Effector CD4-positive, alpha-beta T cell (primary cell): ENCODE data around the gene FXYD7.
"Not testable (repeated sequence)": the region's sequence is repeated elsewhere in the genome, so short reads cannot be mapped to it uniquely, and the experiment has no call there.

Experiments used
- DNase-seq: peaks from one replicate; pipeline ENCODE4 v3.0.0-alpha.2; 2020

Gene FXYD7

GRCh38 chr19:35128398-35129057 lies 14.5 kb upstream of the FXYD7 start:
- no peak for DNase-seq

DNA sequence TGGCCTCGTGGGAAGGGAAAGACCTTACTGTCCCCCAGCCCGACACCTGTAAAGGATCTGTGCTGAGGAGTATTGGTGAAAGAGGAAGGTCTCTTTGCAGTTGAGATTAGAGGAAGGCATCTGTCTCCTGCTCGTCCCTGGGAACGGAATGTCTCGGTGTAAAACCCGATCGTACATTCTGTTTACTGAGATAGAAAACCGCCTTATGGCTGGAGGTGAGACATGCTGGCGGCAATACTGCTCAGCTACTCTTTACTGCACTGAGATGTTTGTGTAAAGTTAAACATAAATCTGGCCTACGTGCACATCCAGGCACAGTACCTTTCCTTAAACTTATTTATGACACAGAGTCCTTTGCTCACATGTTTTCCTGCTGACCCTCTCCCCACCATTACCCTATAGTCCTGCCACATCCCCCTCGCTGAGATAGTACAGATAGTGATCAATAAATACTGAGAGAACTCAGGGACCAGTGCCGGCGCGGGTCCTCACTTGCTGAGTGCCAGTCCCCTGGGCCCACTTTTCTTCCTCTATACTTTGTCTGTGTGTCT lies 13.3 kb upstream of the FXYD7 start:
- DNase-seq: not testable (repeated sequence)

DNA sequence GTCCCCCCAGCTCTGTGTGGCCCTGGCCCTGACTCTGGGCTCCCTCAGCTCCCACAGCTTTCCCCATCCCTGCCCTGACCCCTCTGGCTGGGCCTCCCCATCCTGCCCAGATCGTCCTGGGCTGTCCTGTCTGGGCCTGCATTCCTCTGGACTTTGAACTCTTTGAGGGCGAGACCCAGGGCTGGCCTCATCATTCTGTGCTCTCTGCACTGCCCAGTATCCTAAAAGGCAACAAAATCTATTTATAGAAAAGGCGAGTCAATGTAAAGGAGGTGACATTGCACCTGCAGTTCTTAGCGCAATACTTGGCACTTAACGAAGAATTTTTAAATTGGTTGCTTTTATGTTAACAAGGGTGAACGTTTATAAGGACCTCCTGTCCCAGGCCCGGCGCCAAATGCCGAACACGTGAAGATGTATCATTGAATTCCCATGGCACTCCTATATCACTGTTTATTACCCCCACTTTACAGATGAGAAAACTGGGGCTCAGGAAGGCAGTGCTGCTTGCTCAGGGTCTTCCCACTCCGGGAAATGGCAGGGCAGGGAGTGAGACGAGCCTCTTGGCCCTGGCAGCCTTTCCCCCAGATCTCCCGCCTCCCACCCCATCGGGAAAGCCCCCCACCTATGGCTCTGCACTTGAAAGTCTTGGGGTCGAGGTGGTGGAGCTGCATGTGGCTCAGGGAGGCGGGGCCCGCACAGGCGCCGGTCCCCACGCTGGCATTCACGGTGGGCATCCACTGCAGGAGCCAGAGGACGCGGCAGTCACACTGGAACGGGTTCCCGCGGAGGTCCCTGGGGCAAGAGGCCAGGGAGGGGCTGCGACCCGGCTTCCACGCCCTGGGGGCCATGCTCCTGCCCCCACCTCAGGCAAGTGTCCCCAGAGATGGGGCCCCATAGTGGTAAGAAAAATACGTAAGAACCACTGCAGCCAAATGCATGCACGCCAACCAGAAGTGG lies 12.0 kb upstream of the FXYD7 start:
- no peak for DNase-seq

DNA sequence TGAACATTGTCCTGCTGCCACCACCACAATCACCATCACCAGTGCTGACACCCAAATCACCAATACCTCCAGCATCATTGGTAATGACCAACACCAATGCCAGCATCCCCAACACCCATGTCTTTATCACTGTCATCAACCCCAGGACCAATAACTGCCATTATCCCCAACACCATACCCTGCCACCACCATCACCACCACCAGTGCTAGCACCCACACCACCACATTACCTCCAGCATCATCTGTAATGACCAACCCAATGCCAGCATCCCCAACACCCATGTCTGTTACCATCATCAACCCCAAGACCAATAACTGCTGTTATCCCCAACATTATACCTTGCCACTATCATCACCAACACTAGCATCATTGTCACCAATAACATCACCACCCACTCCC lies 10.8 kb upstream of the FXYD7 start:
- no peak for DNase-seq

GRCh38 chr19:35133826-35134225 lies 9.2 kb upstream of the FXYD7 start:
- no peak for DNase-seq

GRCh38 chr19:35134601-35135242 lies 8.3 kb upstream of the FXYD7 start, which contains the start of gene LGI4:
Gene LGI4 (minus strand): TSS chr19:35135059. CDS start chr19:35134680, 379 bp downstream.
- no peak for DNase-seq

GRCh38 chr19:35135389-35135909 lies 7.6 kb upstream of the FXYD7 start:
- DNase-seq: peak; percentile 41

DNA sequence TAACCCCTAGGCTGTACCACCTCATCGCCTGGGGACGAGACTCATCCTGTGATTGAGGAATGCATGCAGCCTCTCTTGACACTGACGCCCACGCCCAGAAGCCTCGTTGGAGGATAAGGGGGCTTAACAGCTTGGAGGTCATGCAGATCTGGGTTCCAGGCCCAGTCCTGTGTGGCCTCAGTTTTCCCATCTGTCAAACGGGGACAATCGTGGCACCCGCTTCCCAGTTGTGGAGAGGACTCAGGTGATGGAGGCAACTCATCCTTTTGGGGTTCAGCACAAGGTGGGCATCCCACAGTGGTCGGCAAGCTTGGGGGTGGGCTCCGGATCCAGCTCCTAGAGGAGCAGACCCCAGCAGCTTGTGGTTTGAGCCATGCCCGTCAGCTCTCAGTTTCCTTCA lies 6.8 kb upstream of the FXYD7 start:
- DNase-seq: no peak

DNA sequence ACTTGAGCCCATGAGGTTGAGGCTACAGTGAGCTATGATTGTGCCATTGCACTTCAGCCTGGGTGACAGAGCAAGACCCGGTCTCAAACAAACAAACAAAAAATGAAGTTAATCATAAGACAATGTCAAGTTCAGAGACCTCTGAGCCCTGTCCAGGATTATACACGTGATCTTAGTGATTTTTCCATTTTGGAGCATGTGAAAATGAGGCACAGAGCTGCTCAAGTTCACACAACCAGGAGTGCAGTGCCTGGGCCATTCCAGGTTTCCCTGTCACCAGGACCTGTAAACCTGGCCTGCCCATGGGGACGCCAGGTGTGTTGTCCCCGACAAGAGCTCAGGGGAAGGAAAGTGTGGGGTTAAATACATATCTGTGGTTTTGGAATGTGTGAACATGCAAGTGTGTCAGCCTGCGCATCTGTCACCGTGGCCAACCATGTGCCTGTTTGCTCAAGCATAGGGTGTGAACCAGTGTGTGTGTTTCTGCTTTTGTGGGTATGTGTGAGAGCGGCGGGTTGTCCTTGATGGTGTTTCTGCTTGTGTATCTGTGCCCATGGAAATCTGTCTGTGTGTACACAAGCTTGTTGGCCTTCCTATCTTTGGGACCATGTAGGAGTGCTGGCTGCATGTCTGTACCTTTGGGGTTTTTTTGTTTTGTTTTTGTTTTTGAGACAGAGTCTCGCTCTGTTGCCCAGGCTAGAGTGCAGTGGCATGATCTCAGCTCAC lies 5.9 kb upstream of the FXYD7 start:
- DNase-seq: no peak

- no peak for DNase-seq
Measured at GRCh38 chr19:35138305-35138892, 4.7 kb upstream of the FXYD7 start, which contains the start of gene FXYD1. Gene FXYD1 (plus strand): TSS chr19:35138824. CDS start chr19:35140080, 1,256 bp downstream.

GRCh38 chr19:35140207-35140961 lies 2.7 kb upstream of the FXYD7 start:
- DNase-seq: no peak

GRCh38 chr19:35140962-35141836 lies 1.9 kb upstream of the FXYD7 start:
- DNase-seq: peak; percentile 93

GRCh38 chr19:35141837-35142605 lies 1.0 kb upstream of the FXYD7 start:
- DNase-seq: no peak

GRCh38 chr19:35142606-35143230 lies 337 bp upstream of the FXYD7 start:
- peak; percentile 70 for DNase-seq

GRCh38 chr19:35143818-35144217 lies 763 bp downstream of the FXYD7 start:
- DNase-seq: no peak

DNA sequence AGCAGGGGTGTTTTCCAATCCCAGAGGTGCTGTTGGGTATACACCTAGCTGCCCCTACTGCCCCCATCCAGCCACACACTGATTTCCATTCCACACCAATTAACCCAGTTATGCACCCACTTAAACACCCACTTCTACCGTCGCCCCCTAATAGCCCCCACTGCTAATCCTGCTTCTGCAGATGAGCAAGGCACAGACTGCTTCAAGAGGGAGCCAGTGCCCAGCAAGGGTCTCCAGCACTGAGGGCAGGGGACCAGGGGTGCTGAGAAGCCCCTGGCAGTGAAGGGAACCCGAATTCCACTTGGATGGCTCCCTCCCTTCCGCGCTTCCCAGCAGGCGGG lies 1.2 kb downstream of the FXYD7 start:
- DNase-seq: no peak

GRCh38 chr19:35144600-35145436 lies 1.8 kb downstream of the FXYD7 start:
- no peak for DNase-seq
